NCI-H510A (cell line): ENCODE results near the gene HIVEP3.
"Not testable (repeated sequence)": the region's sequence is repeated elsewhere in the genome, so short reads cannot be mapped to it uniquely, and the experiment has no call there.

Experiments
- DNase-seq: peaks from one replicate; lab custom pipeline; 2025; lab: John Stamatoyannopoulos, UW

Gene HIVEP3

DNA sequence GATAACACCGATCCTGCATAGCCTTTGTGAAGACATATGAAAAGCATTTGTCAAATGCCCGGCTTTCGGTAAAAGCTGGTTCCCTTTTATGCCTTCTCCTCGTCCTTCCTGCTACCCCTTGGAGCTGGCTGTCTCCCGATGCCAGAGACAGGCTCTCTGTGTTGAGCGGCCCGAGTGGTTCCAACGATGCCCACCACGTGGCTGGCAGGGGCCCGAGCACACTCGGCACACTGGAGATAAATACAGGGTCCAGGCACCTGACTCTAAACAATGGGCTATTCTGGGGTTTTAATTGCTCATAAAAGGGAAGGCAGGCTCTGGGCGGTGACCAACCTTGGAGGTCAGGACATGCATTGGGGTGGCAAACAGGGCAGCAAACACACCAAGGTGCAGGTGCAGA is 207.1 kb downstream of the HIVEP3 start:
- DNase-seq = no peak

DNA sequence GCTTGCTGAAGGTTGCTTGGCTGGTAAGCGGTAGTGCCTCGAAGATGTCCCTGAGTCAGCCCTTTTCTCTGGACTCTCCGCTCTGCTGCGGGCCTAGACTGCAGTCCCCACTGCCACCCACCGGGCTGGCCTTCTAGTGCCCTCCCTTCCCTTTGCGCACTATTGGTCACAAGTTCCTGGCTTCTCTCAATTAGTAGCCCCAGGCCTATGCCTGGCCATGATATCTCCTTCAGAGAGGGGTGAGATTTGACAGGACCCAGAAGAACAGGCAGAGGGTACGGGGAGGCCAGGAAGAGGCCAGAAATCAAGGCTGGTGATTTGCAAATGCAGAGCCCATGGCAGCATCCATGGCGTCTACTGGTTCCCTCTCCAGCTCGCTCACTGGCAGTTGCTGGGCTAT is 207.7 kb downstream of the HIVEP3 start:
- no peak for DNase-seq

DNA sequence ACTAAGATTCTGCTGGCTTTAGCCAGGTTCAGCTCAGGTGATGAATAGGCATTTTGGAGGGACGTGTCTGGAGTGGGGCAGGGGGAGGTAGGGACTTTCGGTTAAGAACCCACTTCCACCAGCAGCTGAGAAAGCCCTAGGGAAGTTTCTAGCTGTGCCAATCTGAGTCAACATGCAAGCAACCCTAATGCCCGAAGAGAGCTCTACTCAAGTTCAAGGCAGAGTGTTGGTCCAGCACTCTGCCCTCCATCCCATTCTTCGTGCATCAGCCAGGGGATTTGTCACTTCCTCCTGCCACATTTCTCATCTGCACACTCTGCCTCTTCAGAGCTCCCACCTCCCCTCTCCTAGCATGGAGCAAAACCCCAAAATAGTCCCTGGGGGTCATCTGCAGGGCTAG is 208.8 kb downstream of the HIVEP3 start:
- no peak for DNase-seq

DNA sequence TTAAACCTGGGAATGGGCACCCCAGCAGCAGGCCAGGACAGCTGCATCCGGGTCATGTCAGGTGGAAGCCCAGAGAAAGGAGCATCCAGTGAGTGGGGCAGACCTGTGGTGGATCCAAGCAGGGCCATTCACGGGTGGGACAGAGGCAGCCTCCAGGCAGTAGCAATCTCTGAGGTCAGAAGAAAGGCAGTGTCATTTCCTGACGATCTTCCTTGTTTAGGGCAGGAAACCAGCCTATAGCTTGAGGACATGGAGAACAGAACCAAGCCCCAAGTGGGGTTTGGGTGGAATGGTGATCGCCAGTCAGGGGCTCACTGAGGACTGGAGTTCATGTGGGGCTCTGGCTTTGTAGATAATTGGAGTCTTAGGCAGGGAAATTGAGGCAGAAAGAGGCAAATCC is 209.4 kb downstream of the HIVEP3 start:
- no peak for DNase-seq

DNA sequence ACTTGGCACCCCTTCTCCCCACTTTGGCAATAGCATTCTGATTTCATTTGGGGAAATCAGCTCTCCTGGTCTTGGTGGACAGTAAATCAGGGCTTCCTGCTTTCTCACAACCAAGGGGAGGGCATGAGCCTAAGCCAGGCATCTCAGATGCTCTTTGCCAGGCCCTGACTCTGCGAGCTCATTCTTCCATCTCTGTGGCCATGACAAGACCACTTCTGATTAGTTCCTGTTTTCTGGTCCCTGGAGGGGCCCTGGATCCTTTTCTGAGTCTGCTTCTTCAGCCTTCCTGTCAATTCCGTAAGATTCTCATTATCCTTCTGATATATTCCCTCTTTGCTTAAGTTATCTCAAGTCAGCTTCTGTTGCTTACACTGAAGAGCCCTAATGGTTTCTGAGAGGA is 210.4 kb downstream of the HIVEP3 start:
- no peak for DNase-seq

DNA sequence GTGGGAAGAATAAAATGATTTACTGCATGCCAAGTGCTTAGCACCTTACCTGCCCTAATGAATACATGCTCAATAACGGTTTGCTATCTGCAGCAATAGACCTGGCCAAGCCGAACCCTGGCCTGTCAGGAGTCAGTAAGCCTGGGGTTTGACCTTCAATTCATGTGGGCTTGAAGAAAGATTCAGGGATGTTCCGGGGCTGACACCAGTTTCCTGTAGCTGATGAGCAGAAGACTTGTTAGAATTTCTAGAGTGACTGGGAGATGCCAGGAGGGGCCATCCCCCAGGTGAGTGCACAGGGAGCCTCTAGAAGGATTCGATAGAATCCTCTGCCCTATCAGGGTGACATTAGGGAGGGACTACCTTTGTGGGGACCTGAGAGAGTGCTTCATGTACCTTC is 210.9 kb downstream of the HIVEP3 start:
- DNase-seq = no peak

DNA sequence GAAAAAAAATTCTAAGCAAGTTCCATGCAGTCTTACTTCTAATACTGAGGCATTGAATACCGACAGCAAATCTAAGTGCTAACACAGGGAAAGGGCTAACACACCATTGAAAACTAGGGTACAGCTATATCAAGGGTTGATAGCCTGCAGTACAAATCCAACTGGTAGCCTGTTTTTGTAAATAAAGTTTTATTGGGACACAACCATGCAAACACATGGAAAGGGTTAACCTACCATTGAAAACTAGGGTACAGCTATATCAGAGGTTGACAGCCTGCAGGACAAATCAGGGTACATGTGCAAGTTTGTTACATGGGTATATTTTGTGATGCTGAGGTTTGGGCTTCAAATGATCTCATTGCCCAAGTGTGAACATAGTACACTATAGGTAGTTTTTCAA is 212.9 kb downstream of the HIVEP3 start:
- DNase-seq = no peak

DNA sequence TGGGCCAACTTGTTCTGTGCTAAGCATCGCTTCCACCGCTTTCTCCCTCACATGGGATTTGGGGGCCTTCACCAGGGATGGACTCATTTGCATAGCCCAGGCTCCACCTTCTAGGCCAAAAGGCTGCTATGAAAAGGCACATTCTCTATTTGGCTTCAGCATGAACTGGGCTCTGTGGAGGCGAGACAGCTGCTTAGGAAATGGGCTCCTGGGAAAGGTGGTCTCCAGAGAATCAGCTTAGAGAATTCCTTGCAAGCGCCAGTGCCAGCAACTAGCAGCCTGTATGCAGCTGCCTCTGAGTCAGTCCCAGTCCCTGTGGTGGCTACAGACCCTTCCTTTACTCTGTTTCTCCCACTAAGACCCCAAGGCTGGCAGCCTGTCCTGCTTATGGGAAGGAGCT is 214.5 kb downstream of the HIVEP3 start:
- DNase-seq = no peak

DNA sequence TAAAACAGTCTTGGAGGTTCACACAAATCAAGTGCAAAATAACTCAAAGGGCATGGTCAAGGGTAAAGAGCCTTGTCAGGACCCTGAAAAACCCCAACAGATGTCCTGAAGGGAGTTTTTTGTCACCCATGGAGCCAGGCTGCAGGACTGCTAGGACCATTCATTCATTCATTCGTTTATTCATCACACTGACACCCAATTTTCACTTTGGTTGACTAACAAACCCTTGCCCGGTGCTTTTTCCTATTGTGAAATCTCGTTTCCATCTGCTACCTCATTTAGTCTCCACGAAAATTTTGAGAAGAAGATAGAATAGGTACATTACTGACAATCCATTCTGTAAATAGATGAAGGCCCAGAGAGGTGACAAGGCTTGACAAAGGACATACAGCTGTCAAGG is 216.0 kb downstream of the HIVEP3 start:
- no peak for DNase-seq

DNA sequence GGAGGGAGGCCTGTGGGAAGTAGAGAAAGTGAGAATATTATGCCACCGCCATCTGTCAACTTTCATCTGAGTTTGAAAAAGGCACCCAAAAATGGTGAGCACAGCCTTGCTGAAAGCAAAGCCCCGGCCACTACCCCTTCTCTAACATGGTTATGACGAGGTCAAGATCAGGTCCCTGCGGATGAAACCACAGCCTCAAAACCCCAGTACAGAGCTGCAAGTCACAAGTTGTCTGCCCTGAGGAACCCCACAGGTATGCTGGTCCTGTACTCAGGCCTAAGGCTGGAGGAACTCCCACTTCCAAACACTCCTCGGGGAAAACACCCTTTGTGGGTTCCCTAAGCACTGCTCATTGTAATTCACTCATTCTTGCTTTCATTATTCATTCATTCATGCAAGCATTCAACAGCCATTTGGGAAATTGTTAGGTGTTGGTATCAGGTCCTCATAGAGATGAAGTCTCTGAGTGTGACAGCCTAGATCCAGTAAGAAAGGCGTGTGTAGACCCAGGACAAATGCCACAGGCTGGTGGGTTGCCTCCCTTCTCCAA is 217.7 kb downstream of the HIVEP3 start:
- DNase-seq = no peak

DNA sequence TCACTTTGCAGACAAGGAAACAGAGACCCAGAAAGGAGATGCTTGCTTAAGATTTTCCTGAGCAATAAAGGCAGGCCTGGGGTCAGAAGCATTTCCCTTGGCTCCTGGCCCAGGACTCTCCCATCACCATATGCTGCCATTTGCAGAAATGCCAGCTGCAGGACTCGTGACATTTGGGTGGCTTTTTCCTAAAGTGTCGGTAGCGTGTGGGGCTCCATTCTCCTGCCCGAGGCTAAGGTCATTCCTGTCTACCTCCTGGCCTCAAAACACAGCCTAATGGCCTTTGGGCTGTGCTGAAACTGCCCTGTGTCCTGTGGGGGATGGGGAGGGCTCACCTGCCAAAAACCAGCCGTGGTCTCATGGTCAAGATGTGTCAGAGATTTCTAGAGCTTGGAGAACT is 218.1 kb downstream of the HIVEP3 start:
- DNase-seq = no peak

DNA sequence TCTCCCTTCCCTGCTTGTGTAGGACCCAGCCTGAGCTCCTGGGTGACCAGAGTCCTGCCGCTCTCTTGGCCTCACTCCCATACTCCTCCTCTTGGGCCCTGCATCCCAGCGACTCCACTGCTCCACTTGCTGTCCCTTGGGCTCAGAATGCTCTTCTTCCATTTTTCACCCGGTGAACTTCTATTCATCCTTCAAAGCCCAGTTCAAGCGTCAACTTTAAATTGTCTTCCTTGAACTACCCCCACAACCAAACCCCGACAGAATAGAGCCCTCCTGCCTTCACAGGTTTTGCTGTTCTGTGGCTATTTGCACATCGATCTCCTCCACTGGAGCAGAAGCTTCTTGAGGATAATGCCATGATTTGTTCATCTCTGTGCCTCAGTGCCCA is 218.9 kb downstream of the HIVEP3 start:
- DNase-seq = no peak

DNA sequence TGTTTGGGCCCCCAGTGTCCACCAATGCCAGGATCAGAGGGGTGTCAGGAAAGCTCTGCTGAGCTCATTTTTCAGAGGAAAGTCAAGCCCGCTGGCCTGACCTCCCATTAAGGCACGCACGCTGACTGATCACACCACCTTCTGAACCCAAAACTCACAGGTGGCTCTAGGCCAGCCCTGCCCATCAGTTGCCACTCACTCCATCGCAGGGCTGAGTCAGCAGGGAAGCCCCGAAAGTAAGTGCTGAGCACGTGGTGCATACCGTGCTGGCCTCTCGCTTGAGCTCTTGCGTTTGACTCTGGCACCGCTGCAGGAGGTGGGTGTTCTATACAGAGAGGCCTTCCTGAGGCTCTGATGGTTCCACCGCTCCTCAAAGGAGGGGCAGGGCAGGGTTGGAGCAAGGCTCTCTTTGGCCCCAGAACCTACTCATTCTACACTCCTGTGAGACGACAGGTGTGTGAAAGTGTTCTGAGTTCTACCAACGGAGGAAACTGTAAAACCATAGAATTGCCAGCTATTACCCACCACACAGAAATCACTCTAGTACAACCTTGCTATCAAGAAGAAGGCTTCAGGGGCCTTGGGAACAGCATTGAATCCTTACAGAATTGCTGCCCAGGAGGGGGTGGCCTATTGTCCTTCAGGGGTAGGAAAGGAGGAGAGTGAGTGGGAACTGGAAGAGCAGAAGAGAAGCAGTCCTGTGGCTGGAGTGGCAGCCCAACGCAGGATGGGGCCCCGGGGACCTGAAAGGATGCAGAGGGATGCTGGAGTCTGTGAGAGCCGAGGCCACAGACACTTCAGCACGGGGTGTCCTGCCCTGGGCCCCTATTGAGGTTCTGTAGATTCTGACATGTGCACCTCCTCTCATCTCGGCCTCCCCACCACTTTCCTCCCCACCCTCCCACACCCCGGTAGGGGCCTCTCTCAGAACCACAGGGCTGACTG is 219.5 kb downstream of the HIVEP3 start:
- DNase-seq = no peak

DNA sequence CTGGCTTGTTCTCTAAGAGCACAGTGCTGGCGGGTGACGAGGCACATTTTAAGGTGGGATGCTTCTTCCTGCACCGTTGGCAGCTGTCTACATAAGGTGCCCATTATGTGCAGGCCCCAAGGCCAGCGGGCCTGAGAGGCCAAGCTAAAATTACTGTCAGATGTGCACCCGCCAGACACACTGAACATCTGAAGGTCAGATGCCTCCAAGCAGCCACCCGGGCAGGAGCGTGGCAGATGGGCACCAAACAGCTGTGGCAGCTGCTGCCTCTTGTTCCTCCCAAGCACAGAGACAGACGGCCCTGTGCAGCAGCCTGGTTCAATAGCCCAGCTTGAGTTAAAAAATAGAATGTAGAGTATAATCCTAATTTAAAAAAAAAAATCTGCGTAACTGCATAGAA is 222.3 kb downstream of the HIVEP3 start:
- no peak for DNase-seq

DNA sequence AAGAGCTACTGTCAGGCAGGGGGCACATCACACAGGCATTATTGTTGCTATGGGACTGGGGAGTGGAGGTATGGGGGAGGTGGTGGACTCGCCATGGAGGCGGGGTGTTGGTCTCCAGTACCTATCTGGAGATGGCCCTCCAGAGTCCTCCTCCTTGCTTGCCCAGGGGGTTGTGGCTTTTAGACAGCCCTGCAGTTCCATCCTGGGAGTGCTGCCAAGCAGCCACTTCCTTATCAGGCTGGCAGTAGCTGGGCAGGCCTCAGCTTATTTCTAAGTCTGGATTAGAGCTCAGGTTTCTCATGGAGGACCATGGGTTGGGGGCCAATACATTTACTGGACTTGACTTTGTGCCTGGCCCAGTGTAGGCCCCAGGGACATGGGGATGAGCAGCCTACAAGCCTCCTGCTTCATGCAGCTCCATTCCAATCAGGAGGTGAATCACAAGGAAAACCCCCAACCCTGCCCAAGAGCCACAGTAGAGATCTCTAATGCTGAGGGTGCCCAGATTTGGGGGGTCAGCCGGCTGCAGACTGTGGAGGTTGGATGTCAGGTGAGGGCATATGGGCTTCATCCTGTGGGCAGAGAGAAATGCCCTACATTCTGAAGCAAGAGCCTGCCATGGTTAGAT is 223.5 kb downstream of the HIVEP3 start:
- DNase-seq = no peak

DNA sequence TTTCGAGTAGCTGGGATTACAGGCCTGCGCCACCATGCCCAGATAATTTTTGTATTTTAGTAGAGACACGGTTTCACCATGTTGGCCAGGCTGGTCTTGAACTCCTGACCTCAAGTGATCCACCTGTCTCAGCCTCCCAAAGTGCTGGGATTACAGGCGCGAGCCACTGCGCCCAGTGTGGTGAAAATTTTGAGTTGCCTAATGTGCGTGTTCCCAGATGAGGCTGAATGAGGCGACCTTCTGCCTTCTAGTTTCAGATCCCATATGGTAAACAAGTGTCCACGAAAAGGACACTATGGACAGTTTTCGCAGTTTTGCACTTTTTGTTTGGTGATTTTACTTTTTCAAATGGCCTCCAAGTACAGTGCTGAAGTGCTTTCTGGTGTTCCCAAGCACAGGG is 226.8 kb downstream of the HIVEP3 start:
- DNase-seq = not testable (repeated sequence)

DNA sequence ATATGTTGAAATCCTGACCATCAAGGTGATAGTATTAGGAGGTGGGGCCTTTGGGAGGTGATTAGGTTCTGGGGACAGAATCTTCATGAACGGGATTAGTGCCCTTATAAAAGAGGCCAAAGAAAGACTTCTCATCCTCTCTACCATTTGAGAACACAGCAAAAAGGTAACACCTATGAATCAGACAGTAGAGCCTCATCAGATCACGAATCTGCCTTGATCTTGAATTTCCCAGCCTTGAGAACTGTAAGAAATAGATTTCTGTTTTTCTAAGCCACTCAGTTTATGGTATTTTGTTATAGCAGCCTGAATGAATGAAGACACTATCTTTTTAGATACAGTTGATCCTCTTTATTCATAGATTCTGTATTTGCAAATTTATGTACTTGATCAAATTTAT is 227.3 kb downstream of the HIVEP3 start:
- no peak for DNase-seq

DNA sequence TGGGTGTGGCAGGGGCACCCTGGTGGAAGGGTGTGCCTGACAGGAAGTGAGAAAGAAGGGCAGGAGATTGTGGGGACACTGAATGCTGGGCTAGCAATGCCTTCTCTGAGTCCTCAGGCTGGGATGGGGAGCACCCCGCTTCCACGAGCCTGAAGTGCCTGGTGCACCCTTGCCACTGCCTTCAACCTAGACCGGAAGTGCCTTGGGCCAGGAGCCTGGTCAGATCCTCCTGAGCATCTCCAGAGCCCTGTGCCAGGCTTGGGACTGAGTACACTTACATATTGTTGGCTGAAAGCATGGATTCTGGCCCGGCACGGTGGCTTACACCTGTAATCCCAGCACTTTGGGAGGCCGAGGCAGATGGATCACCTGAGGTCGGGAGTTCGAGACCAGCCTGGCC is 228.4 kb downstream of the HIVEP3 start:
- no peak for DNase-seq

DNA sequence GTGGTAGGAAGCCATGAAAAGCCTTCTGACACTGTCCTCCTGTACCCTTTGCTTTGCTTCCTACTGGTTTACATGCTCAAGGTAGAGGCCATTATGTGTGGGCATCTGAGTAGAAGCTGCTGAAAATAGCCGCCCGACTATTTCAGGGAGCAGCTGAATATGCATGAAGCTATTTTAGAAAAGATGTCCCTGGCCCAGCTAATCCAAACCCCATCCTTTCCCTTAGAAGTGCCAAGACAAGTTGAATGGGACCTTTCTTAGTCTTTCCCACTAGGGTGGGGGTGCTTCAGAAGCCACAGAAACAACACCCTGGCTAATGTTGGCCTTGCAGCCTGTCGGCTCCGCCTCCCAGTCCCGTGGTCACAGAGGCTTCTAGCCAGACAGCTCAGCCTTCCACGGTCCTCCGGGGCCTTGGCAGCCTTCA is 229.2 kb downstream of the HIVEP3 start:
- DNase-seq = no peak

DNA sequence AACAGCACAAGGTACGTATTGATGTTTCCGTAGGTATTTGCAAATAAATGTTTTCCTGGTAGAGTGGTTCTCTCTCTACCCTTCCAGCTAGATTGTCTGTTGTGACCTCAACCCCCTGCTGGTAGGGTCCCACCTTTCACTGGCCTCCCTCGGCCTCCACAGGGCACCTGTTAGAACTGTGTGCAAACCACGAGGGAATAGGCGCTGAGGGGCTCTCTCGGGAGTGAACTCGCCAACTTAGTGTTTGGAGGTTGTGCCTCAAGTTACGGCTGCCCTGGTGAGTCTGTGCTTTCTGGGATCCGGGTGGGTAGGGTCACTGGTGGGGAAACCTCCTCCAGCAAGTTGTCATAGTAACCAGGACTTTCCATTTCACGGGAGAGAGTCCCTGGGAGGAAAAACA is 229.6 kb downstream of the HIVEP3 start:
- no peak for DNase-seq

DNA sequence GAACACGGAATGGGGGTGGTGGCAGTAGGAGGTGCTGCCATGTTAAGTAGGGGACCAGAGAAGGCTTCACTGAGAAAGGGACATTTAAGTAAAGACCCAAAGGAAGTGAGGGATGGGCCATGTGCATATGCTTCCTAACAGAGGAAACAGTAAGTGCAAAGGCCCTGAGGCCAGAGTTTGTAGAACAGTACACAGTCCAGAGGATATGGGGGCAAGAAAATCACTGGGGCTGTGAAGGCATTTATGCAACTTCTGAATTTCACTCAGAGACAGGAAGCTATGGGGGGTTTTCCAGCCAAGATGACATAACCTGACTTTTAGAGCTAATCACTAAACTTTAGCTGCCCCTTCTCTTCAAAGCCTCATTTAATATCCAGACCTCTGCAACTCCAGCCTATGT is 231.7 kb downstream of the HIVEP3 start:
- no peak for DNase-seq

DNA sequence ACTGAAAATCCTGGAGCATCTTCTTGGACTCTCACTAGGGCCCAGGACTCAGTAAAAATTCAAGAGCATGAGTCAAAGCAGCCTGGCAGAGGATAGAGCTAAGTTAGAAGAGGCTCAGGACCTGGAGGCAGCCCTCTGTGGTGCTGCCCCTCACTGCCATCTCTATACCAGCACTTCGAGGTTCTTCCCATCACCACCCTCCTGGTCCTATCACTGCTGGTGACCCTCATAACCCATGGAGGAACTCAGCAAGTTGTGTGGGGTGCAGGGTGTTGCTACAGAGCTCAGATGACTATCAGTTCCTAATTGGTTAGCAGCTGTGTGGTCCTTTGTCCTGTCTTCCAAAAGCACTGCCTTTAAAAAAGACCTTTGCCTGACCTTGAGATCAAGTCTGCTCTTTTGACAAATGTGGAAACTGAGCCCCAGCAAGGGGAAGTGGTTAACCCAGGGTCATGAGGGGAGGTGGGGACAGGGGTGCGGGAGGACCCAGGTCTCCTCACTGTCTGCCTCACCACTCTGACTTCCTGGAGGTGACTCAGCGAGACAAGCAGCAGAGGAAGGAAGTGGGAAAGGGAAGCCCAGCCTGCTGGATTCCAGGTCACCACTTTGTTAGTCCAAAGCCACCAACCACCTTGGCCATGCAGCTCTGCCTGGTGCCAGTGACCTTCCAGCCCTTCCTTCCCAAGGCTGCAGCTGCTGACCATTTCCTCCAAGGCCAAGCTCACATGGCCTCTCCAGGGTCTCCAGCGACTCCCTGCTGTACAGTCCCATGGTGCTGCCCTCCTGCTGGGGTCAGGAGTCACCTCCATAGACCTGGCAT is 234.8 kb downstream of the HIVEP3 start:
- DNase-seq = no peak
